Muscle layer of colon (tissue), 2 donors: ENCODE results near the gene MYO7A.

Source experiments
- H3K27ac ChIP-seq: one replicate; pipeline ENCODE4 v1.7.0; 2013; ENCODE audit warnings: low read depth, mild to moderate bottlenecking, low read length, moderate library complexity
- H3K27me3 ChIP-seq, 2 donors: one replicate each; pipeline ENCODE4 v1.7.0; 2013; ENCODE audit warnings: low read length in 2 of 2, mild to moderate bottlenecking in 2 of 2; ENCODE audit not compliant: insufficient read depth in 2 of 2, control insufficient read depth in 1 of 2
- H3K36me3 ChIP-seq: one replicate; pipeline ENCODE4 v1.7.0; 2013; ENCODE audit warnings: mild to moderate bottlenecking, low read length; ENCODE audit not compliant: insufficient read depth
- H3K4me1 ChIP-seq: one replicate; pipeline ENCODE4 v1.7.0; 2013; ENCODE audit warnings: mild to moderate bottlenecking, low read length; ENCODE audit not compliant: insufficient read depth
- H3K4me3 ChIP-seq, 2 donors: one replicate each; pipeline ENCODE4 v1.7.0; 2013; ENCODE audit warnings: low read length in 2 of 2, low read depth in 1 of 2, mild to moderate bottlenecking in 1 of 2, moderate library complexity in 1 of 2
- H3K9ac ChIP-seq: one replicate; pipeline ENCODE4 v1.7.0; 2013; ENCODE audit warnings: low read length
- H3K9me3 ChIP-seq: one replicate; pipeline ENCODE4 v1.7.0; 2013; ENCODE audit warnings: mild to moderate bottlenecking, low read length
- donor health status: abdominal sarcoma.
- donor health status: Adenocarcinoma of cecum.

The MYO7A gene

GRCh38 chr11:77165066-77165465 lies 37.0 kb downstream of the MYO7A start:
- Histone ChIP-seq H3K4me1 (no peaks in the 10 kb centered on the region), H3K27ac (no peak overlapping the region), H3K4me3 (no peak overlapping the region), H3K9me3 (no peaks in the 10 kb centered on the region), H3K36me3 (no peaks in the 10 kb centered on the region), H3K9ac (no peak overlapping the region), H3K27me3 (no peaks in the 10 kb centered on the region)

GRCh38 chr11:77166021-77166420 lies 38.0 kb downstream of the MYO7A start:
- Histone ChIP-seq H3K4me3 (no peak overlapping the region), H3K27ac (no peak overlapping the region), H3K4me1 (no peaks in the 10 kb centered on the region), H3K36me3 (no peaks in the 10 kb centered on the region), H3K27me3 (no peaks in the 10 kb centered on the region), H3K9ac (no peak overlapping the region), H3K9me3 (no peaks in the 10 kb centered on the region)

GRCh38 chr11:77167111-77167626 lies 39.1 kb downstream of the MYO7A start:
- Histone ChIP-seq H3K27me3 (no peaks in the 10 kb centered on the region), H3K27ac (no peak overlapping the region), H3K4me1 (no peaks in the 10 kb centered on the region), H3K9me3 (no peaks in the 10 kb centered on the region), H3K36me3 (no peaks in the 10 kb centered on the region), H3K9ac (no peak overlapping the region), H3K4me3 (no peak overlapping the region)

GRCh38 chr11:77167791-77168190 lies 39.7 kb downstream of the MYO7A start:
- no peaks in the 10 kb centered on the region for H3K27me3 ChIP-seq
- no peaks in the 10 kb centered on the region for H3K4me1 ChIP-seq
- no peak overlapping the region for H3K4me3 ChIP-seq
- H3K36me3 ChIP-seq, result no peaks in the 10 kb centered on the region
- H3K27ac ChIP-seq, result no peak overlapping the region
- no peaks in the 10 kb centered on the region for H3K9me3 ChIP-seq
- H3K9ac ChIP-seq, result no peak overlapping the region

- Histone ChIP-seq H3K4me3 (no peak overlapping the region), H3K27ac (no peak overlapping the region), H3K9ac (no peak overlapping the region), H3K4me1 (no peaks in the 10 kb centered on the region), H3K36me3 (no peaks in the 10 kb centered on the region), H3K9me3 (no peaks in the 10 kb centered on the region), H3K27me3 (no peaks in the 10 kb centered on the region)
Observed at GRCh38 chr11:77170107-77170506, 42.1 kb downstream of the MYO7A start.

- Histone ChIP-seq H3K4me3 (no peak overlapping the region), H3K27ac (no peak overlapping the region), H3K36me3 (no peaks in the 10 kb centered on the region), H3K9me3 (no peaks in the 10 kb centered on the region), H3K4me1 (no peaks in the 10 kb centered on the region), H3K27me3 (no peaks in the 10 kb centered on the region), H3K9ac (no peak overlapping the region)
Observed at GRCh38 chr11:77171254-77171653, 43.2 kb downstream of the MYO7A start.

- Histone ChIP-seq H3K4me3 (no peak overlapping the region), H3K4me1 (no peaks in the 10 kb centered on the region), H3K9ac (no peak overlapping the region), H3K27ac (no peak overlapping the region), H3K9me3 (no peaks in the 10 kb centered on the region), H3K27me3 (no peaks in the 10 kb centered on the region), H3K36me3 (no peaks in the 10 kb centered on the region)
Observed at GRCh38 chr11:77171885-77172665, 44.0 kb downstream of the MYO7A start.

GRCh38 chr11:77172666-77172982 lies 44.6 kb downstream of the MYO7A start:
- no peaks in the 10 kb centered on the region for H3K9me3 ChIP-seq
- no peak overlapping the region for H3K27ac ChIP-seq
- no peaks in the 10 kb centered on the region for H3K4me1 ChIP-seq
- H3K36me3 ChIP-seq, result no peaks in the 10 kb centered on the region
- H3K27me3 ChIP-seq, result no peaks in the 10 kb centered on the region
- H3K4me3 ChIP-seq, result no peak overlapping the region
- no peak overlapping the region for H3K9ac ChIP-seq

GRCh38 chr11:77173494-77173893 lies 45.4 kb downstream of the MYO7A start:
- Histone ChIP-seq H3K4me3 (no peak overlapping the region), H3K27ac (no peak overlapping the region), H3K27me3 (no peaks in the 10 kb centered on the region), H3K9me3 (no peaks in the 10 kb centered on the region), H3K4me1 (no peaks in the 10 kb centered on the region), H3K36me3 (no peaks in the 10 kb centered on the region), H3K9ac (no peak overlapping the region)

GRCh38 chr11:77174559-77174958 lies 46.5 kb downstream of the MYO7A start:
- Histone ChIP-seq H3K27me3 (no peaks in the 10 kb centered on the region), H3K4me1 (no peaks in the 10 kb centered on the region), H3K27ac (no peak overlapping the region)

GRCh38 chr11:77175021-77175842 lies 47.2 kb downstream of the MYO7A start:
- Histone ChIP-seq H3K27ac (peak overlapping the region; percentile 44), H3K9ac (no peak overlapping the region), H3K9me3 (no peaks in the 10 kb centered on the region), H3K4me3 (no peak overlapping the region), H3K27me3 (no peaks in the 10 kb centered on the region), H3K4me1 (no peaks in the 10 kb centered on the region), H3K36me3 (no peaks in the 10 kb centered on the region)

More at GRCh38 chr11:77174559-77174958, 46.5 kb downstream of the MYO7A start:
- Histone ChIP-seq H3K9ac (no peak overlapping the region), H3K36me3 (no peaks in the 10 kb centered on the region), H3K4me3 (no peak overlapping the region), H3K9me3 (no peaks in the 10 kb centered on the region)
